GF-D8 (cell line): ENCODE data around the gene ZNF101.
A peak's percentile ranks its signal among the peaks of the same experiment; 100 is the strongest.

ENCODE experiments used
- DNase-seq: peaks from one replicate; lab custom pipeline; 2025; lab: John Stamatoyannopoulos, UW

The ZNF101 gene

GRCh38 chr19:19668230-19669012, at the start of gene ZNF101:
TSS of gene ZNF101 (plus strand) at chr19:19668839. CDS start at chr19:19668964, 125 bp downstream.
- peak; percentile 86 for DNase-seq

DNA sequence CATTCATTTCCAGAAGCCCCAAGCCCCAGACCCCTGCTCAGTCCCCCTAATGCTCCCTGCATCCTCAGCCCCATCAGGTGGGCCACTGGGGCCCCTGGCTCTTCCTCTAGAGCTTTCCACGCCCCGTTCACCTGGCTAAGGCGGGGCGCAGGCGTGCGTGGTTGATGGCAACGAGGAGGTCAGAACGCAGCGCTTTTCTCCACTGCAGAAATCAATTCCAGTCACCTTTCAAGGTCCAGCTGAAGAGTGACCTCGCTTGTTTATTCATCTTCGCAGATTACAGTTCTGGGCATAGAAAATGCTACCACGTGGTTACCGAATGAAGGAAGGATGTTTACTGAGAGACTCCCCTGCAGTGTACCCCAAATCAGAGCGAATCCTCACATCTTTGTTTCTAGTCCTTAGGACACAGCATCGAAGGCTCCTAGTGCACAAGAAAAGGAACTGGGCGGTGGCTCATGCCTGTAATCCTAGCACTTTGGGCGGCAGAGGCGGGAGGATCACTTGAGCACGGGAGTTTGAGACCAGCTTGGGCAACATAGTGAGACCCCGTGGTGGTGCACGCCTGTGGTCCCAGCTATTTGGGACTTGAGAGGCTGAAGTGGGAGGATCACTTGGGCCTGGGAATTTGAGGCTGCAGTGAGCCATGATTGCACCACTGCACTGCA, 49.3 kb upstream of the ZNF101 start:
- DNase-seq, result no peak

GRCh38 chr19:19619849-19620210, 48.8 kb upstream of the ZNF101 start:
- no peak for DNase-seq

- no peak for DNase-seq
Measured at GRCh38 chr19:19623383-19623782, 45.3 kb upstream of the ZNF101 start.

DNA sequence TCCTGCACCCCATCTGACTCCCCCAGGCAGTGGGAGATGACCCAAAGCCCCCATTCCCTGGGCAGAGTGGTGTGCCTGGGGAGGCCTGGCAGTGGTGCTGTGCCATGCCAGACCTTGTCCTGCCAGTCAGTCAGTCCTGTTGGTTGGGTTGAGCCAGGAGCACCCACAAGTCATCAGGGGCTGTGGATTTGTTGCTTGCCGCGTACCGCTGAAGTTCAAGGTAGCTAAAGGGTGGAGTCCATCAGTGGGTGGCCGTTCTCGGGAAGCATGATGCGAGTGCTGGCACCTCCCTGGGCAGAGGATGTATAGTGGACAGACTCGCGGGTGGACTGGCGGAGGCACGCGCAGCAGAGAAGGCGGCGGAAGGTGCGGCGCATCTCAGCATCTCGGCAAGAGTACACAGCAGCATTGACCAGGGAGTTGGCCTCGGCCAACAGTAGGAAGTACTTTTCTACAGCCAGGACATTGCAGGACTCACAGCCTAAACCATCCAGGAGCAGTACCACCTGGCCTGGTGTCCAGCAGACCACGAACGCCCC, 44.5 kb upstream of the ZNF101 start:
- DNase-seq, result no peak

GRCh38 chr19:19626516-19627472, 41.8 kb upstream of the ZNF101 start:
- DNase-seq, result no peak

DNA sequence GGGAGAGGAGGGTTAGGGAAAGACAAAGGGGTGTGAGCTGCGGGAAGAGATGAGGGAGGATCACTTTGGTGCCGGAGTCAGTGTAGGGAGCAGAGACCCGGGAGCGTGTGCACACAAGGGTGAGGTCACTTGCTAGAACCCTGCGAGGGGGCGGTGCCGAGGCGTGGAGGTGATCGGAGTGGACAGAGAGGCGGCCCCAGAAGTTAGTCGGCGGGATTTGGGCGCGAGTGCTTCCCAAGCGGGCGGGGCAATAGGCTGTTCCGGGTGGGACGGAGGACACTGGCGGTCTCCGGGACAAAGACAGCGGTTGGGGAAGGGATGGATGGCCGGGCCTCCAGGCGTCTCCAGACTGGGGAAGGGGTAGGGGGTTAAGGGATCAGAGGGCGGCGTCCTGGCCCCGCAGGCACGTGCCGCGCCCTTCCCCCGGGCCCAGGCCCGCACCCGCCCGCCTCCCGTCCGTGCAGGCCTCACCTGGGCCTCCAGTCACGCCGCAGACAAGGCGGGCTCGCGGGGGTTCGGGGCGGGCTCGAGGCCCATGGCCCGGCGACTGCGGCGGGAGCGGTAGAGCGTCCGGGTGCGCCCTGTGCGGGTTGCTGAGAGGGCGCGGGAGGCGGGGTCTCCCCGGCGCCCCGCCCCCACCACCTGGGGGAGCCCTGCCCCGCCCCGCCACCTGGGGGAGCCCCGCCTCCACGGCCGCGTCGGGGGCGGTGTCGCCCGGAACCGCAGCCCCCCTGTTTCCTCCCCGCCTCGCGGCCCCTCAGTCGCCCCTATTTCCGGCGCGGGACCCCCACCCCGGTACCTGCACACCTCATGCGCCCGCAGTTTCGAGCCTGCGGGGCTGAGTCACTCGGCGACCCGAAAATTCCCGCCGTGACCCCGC, 40.8 kb upstream of the ZNF101 start, which contains the start of gene LPAR2:
TSS of gene LPAR2 (minus strand) at position 600 of the 880 bp plus-strand sequence. CDS start 945 bp downstream, outside the sequence.
- no peak for DNase-seq

DNA sequence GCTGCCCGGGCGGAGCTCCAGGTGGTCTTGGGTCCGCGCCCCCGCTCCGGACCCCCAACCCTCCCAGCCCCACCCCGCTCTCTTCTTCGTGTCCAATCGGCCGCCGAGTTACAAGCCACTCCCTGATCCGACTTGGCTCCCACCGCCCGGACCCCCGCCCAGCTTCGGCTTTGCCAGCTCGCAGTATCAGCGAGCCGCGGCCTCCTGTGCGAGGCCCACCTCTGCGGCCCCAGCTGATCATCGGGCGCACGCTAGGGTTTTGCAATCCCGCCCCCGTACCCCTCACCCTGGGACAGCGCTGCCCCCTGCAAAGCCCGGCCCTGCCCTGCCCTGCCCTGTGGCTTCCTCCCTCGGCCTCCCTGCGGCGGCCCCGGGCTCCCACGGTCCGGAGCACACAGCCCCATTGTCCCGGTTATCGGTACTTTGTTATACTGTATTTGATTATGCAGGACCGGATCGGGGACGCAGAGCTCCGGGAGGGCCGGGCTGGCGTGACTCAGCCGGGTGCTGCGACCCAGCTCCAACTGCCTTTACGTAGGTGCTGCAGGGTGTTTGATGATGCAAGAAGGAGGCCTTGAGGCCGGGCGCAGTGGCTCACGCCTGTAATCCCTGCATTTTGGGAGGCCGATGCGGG, 40.0 kb upstream of the ZNF101 start:
- no peak for DNase-seq

- DNase-seq, result no peak
Measured at GRCh38 chr19:19630062-19630414, 38.6 kb upstream of the ZNF101 start.

- DNase-seq, result no peak
Measured at GRCh38 chr19:19630426-19630825, 38.2 kb upstream of the ZNF101 start.

DNA sequence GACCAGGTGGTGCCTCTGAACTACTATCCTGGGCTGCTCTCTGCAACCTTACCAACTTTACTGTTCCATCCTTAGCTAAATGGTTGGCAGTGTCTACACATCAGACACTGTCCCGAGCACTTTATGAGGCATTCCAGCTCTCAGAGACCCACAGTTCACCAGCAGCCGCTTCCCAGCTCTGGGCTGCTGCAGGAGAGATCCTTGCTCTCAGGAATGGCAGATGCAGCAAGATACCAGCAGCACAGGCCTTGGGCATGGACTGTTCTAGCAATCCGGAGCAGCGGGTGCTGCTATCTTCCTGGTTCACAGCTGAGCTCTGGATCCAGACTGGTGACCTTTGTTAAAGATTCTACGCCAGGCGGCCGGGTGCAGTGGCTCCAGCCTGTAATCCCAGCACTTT, 37.3 kb upstream of the ZNF101 start:
- no peak for DNase-seq

DNA sequence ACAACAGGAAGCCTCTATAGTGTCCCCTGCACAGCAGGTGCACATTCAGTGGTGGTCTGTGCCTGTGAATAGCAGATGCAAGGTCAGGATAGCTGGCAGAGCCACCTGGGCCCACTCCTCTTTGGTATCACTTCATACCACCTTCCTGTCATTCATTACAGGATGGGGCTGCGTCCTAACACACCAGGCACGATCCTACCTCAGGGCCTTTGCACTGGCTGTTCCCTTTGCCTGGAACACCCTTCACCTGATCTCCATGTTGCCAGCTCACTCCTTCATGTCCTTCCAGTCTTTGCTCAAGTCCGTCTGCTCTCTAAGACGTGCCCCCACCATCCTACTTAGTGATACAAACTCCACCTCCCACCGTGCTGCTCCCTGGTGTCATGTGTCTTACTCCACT, 36.0 kb upstream of the ZNF101 start:
- DNase-seq, result no peak

DNA sequence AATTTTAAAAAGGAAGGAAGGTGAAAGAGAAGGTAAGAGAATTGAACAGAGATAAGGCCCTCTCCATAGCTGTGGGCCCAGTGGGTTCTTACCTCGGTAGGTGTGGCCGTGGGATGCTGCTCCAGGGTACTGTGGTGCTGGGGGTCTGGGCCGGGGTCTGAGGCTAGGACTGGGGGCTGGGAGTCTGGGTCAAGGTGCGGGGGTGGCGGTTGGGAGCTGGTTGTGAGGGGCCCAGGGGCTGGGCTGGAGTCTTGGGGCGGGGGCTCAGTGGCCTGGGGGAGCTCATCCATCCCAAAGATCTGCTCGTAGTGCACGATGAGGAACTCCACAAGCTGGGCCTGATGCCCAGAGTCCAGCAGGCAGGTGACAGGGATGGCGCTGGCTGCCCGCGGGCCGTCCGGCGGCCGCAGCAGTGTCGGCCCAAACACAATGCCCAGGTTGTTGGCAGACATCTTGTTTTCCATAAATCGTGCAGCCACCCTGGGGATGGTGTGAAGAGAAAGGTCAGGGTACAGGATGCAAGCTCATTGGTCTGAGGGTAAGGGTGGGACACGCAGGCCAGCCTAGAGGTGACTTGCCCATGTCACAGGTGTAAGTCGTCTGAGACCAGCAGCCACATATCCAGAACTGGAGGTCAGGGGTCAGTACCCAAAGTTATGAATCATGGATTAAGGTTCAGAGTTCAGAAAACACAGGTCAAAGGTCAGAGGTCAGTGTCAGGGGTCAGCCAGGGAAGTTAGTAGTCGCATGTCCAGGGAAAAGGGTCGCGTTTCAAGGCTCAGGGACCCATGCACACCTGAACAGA, 34.7 kb upstream of the ZNF101 start:
- no peak for DNase-seq

DNA sequence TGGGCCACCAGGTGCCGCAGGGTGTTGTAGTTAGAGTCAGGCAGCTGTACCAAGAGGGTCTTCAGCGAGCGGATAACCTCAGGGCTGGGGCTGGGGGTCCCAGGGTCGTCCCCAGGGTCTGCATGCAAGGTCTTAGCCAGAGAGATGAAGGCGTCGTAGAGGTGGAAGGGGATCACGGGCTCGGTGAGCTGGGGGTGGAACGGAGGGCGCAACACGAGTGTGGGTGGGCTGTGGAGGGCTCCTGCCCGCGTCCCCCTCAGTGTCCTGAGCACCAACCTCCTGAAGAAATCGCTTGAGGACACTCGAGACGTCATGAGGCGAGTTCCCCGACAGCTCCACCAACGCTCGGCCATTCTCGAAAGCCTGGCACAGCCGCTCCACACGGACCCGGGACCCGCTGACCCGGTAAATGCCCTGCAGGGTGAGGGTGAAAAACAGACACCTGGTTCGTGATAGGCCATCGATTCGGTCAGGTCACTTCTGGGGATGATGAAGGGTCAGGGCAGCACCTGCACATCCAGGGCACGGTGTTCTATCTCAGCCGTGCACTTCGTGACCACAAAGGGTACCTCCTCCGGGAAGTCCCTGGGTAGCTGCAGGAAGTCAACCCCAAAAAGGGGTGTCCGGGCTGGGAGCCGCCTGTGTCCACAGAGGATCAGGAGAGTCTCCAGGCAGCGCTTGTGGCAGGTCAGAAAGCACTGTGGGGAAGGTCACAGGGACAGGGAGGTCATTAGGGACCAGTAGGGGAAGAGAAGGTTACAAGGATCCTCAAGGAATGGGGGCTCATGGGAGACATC, 33.9 kb upstream of the ZNF101 start:
- DNase-seq, result no peak

GRCh38 chr19:19635313-19635702, 33.3 kb upstream of the ZNF101 start:
- DNase-seq, result no peak

DNA sequence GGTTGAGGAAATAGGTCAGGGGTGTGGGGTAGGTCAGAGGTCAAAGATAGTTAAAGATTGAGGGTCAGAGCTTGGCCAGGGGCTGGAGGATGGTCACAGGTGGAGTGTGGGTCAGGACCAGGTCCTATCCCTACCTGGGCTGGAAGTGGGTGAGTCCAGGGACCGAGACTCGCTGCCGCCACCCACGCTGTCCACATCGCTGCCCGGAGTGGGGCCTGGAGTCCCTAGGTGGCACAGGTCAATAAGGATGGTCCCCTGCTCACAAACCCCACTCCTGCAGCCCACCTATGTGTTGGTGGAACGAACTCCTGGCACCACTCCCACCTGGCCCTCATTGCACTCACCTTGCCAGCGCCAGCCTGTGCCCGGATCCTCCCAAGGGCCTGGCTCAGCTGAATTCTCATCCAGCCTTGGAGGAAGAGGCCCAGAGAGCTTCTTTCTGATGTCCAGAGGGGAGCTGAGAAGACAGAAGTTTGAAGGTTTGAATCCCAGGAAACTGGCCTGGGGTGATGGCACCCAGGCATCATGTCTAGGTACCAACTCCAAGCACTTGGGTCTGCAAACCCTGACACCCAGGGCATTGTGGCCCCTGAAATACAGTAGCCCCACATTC, 32.0 kb upstream of the ZNF101 start:
- DNase-seq, result no peak

- DNase-seq, result no peak
Measured at GRCh38 chr19:19637186-19637522, 31.5 kb upstream of the ZNF101 start.

DNA sequence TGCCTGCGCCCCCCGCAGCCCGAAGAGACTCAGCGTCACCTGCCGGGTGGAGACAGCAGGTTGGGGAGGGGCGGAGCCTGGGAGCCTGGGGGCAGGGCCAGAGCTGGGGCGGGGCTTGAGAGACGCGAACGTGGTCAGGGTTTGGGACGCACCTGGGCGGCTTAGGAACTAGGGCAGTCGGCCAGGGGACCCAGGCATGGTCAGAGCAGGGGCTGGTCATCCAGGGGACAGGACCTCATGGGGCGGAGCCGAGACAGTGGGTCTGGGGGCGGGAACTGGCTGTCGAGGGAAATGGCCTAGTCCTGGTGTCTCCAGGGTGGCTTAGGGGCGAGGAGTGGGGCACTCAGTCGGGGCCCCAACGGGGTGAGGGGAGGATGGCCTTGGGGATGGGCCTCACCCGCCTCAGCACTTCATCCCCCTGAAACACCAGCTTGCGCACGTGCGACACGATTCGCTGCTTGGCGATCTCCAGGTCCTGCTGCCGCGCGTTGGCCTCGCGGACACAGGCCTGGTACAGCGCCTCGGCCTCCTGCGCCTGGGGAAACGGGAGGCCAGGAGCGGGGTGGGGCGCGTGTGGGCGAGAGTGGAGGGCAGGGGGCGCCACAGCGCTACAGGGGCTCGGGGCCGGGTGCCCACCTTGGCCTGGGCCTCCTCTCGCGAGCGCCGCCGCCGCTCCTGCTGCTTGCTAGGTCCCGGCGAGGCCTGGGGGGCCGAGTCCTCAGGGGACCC, 31.0 kb upstream of the ZNF101 start:
- no peak for DNase-seq
